GM21576 (cell line): ENCODE measurements around the gene ARL4A.
A peak's percentile ranks its signal among the peaks of the same experiment; 100 is the strongest.
"Not testable (repeated sequence)": the region's sequence is repeated elsewhere in the genome, so short reads cannot be mapped to it uniquely, and the experiment has no call there.

Experiments
- ATAC-seq: cut with Tn5 transposase; IDR thresholded peaks from one replicate; pipeline ENCODE4 v1.9.1; 2021; ENCODE audit warnings: mild to moderate bottlenecking, moderate library complexity; ENCODE audit not compliant: unreplicated experiment

The ARL4A gene, protein sequence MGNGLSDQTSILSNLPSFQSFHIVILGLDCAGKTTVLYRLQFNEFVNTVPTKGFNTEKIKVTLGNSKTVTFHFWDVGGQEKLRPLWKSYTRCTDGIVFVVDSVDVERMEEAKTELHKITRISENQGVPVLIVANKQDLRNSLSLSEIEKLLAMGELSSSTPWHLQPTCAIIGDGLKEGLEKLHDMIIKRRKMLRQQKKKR

DNA sequence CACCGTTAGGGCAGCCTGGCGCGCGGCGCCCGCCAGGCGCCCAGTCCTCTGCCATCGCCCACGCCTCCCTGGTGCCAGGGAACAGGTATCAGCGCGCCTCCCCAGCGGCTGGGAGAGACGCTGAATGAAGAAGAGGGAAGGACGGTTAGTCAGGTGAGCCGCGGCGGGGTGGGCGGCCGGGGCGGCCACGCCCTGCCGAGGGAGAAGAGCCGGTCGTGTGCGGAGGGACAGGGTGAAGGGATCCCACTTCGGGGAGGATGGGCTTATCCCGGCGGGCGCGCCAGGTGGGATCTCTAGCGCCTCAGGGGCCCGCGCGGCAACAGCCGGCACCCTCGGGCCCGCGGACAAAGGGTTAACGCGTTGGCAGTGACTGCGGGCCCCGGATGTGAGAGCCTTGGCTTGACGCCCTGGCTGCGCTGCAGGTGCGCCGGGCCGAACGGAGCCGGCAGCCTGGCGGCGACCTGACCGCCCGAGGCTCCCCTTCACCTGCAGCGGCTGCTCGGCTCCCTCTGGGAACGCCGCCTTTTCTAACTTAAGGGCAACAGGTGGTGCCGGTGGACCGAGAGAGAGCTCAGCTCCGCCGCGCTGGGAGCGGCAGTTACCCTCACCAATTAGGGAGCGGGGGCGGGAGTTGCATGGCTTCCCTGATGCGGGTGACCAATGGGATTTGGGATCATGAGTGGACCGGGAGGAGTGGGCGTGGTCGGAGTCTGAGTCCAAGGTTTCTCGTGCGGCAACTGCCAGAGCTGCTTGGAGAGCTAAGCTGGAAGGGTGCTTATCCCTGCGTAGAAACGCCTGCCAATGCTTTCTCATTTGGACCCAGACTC, at the start of gene ARL4A:
TSS of gene ARL4A (plus strand) at position 743 of the 827 bp plus-strand sequence. CDS start 622 bp downstream, outside the sequence.
- peak; percentile 78 for ATAC-seq

DNA sequence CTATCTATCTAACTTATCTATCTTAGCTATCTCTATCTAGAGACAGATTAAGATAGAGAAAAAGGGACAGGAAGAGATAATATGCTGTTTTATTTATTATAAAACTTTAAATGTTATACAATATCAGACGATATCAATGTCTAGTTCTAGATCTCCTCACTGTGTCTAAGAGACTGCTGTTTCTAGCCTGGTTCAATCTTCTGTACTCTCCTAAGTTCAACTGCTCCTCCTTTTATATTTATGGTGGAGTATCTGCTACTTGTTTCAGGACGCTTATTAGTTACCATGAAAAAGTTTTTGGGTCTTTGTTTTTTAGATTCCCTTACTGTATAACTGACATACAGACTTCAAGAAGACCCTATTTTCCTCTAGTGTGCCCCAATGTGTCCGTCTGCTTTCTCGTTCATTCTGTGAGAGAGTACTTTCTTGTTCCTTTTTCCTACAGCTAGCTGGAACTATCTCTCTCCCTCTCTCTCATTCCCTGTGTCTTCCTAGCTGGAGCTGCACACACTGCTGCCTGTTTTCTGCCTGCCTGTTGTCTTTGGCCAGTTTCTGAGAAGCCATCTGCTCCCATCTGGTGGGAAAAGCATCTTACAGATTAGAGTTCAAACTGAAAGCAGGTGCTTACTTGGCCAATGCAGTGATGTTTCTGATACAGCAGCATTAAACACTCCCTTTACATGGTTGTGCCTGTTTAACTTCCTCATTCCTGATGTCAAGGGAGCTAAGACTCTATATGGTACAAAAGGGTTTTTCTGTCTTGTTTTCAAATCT, 49.4 kb upstream of the ARL4A start:
- ATAC-seq = peak; percentile 33

- peak; percentile 43 for ATAC-seq
Observed at GRCh38 chr7:12638851-12639456, 48.5 kb upstream of the ARL4A start.

- ATAC-seq = no peak
Observed at GRCh38 chr7:12640299-12641096, 46.9 kb upstream of the ARL4A start.

- ATAC-seq = no peak
Observed at GRCh38 chr7:12641196-12641595, 46.2 kb upstream of the ARL4A start.

- ATAC-seq = no peak
Observed at GRCh38 chr7:12642508-12642907, 44.9 kb upstream of the ARL4A start.

DNA sequence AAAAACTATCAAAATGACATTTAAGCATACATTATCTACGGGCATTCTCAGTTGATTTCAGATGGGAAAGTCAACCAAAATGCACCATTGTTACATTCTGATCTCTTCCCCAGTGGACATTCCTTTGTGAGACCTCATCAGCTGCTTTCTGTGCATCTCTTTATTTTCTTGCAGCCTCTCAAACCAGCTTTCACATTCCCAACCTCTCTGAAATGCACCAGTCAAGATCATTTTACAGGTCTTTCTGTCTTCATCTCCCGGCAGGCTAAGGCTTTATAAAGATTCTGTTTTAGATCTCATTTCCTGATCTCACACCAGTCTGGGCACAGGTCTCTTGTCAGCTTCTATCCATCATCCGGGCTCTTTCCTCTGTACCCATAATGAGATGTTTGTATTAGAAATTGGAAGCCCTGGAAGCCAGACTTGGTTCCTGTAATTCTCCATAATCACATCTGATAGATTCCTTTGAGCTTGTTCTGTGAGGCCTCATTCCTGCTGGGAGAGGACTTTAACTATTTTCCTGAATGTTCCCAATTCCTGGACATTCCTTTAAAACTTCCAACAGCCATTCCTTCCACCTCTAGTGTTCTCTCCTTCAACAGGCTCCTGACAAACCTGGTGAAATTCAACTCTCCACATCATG, 44.3 kb upstream of the ARL4A start:
- ATAC-seq = no peak

DNA sequence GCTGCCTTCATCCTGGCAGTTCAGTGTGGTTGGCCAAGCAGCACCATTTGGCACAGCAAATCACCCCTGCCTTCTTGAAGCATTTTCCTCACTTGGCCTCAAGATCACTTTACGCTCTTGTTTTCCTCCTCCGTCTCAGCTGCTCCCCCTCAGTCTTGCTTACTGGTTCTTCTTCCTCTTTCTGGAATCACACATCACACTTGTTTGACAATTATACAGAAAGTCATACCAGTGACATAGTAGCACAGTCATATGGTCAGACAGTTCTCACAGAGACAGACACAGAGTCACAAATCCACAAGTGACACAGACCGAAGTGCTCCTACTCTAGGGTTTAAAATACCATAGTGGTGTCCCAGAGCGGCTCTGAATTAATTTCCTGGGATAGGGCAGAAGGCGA, 43.8 kb upstream of the ARL4A start:
- ATAC-seq = no peak

GRCh38 chr7:12645212-12645611, 42.2 kb upstream of the ARL4A start:
- not testable (repeated sequence) for ATAC-seq

DNA sequence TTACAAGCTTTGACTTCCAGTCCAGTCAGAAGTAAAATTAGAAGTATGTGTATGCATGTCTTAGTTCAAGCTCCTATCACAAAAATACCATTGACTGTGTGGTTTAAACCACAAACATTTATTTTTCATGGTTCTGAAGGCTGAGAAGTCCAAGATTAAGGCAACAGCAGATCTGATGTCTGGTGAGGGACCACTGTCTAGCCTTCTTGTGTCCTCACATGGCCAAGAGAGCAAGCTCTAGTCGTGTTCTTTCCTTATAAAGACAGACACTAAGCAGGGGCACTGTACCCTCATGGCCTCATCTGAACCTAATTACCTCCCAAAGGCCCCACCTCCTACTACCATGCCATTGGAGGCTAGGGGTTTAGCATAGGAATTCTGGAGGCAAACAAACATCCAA, 41.3 kb upstream of the ARL4A start:
- ATAC-seq = no peak

GRCh38 chr7:12647364-12648219, 39.8 kb upstream of the ARL4A start:
- no peak for ATAC-seq

DNA sequence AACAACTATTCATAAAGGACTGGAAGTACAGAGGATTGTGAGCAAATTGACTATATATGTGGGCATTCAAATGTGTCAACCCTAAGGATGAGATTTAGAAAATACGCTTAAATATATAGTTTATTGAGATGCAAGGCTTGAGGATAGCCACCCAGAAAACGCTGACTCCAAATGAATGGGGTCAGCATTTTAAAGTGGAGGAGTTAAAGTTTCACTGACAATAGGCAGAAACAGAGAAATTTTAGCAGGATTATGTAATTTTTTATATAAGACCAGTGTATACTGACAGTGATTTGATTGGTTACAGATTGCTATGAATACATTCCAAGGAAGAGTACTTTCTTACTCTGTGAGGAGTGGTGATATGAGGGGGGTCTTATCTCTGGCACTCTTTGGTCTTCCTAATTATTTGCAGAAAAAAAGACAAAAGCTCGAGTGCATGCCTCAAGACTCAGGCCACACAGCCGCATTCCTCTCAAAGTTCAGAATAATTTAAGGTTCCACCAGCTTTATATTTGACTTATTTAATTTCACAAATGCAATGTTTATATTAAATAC, 38.6 kb upstream of the ARL4A start:
- no peak for ATAC-seq

GRCh38 chr7:12649348-12649747, 38.1 kb upstream of the ARL4A start:
- ATAC-seq = no peak

- ATAC-seq = no peak
Observed at GRCh38 chr7:12650080-12650479, 37.4 kb upstream of the ARL4A start.

DNA sequence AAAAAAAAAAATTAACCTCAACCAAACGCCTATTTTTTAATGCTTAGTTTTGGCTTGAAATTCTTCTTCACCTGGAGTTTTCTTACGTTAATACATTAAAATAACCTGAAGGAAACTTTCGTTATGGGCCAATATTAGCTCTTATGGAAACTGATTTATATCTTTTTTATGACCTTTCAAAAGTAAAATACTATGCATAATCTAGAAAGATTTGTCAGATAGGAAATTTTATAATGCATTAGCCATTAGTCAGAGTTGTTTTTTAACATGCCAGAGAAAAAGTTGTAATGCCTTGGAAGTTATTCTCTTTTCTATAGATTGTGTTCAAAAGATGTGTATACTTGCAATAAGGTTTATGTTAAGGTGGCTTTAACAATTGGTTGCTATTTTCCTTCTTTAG, 34.3 kb upstream of the ARL4A start:
- ATAC-seq = no peak

DNA sequence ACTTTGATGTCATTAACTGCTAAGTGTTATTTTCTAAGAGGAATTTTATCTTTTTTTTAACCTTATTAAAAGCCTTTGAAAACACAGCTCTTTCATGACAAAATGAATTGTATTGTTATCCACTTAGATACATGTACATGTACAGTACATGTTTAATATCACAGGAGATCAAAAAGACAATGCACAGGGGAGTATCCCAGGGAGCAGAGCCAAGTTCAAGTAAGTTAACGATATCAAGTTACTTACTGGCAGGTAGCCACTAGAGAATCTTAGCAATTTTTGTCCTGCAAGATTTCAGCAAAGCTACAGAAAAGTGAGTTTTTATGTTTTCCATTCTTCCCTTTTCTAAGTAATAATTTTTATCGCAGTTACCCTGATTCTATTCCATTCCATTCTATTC, 33.9 kb upstream of the ARL4A start:
- ATAC-seq = no peak

DNA sequence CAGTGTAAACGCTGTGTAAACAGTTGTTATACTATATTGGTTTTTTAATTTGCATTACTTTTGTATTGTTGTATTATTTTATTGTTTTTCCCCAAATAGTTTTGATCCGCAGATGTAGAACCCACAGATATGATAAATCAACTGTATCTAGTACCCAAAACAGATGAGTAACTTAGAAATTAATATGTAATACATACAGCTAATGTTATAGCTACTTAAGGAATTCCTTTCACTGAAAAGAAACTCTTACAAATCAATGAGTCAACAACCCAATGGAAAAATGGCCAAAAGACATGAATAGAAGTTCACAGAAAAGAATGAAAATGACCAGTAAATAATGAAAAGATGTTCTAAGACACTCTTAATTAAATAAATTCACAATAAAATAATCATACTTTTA, 32.3 kb upstream of the ARL4A start:
- ATAC-seq = no peak

- not testable (repeated sequence) for ATAC-seq
Observed at GRCh38 chr7:12660423-12660822, 27.0 kb upstream of the ARL4A start.

GRCh38 chr7:12660986-12661385, 26.4 kb upstream of the ARL4A start:
- not testable (repeated sequence) for ATAC-seq
